NK-92 (cell line): ENCODE results near the gene RANBP6.

Experiments
- DNase-seq: peaks from one replicate; lab custom pipeline; 2025; ENCODE audit not compliant: unreplicated experiment; lab: John Stamatoyannopoulos, UW

Gene RANBP6

DNA sequence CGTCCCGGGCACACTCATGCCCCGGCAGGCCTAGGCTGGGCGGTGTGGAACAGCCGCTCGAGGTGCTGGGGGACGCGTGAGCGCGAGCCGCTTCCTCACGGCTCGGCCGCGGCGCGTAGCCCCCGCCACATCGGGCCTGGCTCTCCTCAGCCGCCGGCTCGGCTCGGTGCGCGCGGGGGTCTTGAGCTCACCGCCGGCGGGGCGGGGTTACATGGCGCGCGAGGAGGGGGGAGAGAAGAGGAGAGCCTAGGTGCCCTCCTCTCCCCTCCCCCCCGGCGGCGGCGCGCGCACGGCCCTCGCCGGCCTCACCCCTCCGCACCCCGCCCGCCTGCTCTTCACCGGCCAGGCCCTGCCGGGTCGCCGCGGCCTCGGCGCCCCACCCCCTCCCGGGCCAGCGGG, 7.7 kb downstream of the RANBP6 start:
- DNase-seq, result no peak

DNA sequence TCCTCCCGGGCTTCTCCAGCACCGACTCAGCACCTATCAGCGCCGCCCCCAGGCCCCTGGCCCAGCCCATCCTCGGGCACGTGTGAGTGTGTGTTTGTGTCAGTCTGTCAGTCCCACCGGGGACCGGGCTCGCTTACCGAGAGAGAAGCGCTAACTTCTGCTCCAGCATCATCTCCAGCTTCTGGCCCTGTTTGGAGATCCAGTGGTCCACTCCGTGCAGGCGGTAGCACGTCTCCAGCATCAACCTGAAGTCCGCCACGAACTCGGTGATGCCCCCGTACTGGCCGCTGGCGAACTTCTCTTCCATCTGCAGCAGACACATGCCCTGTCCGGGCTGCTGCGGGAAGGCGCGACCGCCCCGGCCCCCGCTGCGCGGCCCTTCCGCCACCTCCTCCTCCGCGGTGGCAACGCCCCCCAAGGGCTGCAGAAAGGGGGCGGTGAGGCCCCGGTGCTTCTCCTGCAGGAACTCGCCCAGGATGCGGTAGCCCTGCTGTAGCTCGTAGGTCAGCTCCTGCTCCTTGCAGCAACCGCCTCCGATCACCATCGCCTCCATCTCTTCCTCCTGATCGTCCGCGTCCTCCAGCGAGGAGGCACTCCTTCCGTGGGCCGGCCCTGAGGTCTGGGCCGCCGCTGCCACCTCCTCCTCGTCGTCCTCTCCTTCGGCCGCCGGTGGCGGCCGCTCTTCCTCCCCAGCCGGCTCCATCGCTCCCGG, 8.2 kb downstream of the RANBP6 start:
- DNase-seq, result no peak

DNA sequence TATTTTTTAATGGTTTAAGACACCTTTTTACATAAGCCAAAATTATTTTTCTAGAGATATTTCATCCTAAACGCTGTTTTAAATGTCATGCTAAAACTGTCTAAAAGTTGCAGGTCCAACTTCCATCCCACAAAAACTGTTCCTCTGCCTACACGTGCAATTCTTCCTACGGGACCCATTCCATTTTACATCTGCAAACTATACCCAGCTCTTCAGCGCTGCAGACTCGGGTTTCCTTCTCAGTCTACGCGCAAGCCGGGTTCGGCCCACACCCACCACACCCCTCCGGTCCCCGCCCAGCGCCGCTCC, 8.7 kb downstream of the RANBP6 start:
- peak; percentile 65 for DNase-seq

DNA sequence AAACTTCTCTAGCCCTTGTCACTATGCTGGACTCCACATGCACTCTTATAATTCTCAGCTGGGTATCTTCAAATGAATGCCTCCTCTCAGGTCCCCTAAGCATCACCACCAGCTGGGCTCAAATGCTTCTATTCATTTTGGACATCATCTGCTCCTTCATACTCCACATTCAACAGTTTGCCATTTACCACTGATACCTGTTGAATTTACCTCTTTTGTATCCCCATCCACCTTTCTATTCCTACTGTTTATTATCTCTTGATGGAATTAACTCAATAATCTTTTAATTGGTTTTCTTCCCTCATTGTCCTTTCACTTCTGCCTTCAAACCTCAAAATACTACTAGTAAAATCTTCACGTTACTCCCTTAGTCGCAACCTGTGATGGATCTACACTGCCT, 14.5 kb downstream of the RANBP6 start:
- DNase-seq, result no peak

DNA sequence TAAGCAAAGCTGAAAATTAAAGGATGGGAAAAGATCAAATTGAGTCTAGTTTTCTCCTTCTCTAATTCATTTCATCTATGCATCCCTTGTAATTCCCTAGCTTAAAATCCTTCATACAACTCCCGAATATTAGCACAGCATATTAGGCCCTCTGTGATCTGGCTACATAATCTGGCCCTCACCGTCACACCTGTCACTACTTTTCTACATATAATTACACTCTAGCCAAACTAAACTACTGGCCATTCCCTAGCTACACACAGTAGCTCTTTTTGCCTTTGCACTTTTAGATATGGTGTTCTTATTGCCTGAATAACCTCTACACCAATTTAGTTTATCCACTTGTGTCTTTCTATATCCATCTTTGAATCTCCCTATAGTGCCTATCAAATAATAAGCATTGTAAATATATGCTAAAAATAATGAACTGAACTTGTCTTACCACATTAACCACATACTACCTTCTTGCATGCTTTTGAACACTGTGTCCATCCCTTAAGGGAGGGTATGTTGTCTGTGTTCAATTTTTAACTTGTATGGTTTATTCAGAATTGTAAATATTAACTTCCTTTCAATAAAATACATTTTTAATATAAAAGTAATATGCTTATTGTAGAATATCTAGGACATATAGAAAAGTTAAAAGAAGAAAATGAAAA, 15.9 kb downstream of the RANBP6 start:
- no peak for DNase-seq

DNA sequence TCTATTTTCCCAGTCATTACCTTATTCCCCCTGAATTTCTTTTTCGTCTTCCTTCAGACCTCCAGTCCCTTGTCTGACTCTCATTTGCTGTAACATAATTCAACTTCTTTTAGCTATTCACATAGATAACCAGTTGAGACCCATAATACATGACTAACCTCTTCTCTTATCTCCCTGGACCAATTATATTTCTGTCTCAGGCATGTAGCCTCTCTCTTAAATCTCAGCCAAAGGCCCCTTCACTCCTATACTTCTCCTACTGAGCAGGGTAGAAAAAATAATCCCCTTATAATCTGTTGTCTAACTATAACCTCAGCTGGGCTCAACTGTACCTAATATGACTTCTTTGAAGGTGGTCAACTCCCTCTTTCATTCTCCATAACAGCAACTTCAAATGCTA, 20.9 kb downstream of the RANBP6 start:
- no peak for DNase-seq

DNA sequence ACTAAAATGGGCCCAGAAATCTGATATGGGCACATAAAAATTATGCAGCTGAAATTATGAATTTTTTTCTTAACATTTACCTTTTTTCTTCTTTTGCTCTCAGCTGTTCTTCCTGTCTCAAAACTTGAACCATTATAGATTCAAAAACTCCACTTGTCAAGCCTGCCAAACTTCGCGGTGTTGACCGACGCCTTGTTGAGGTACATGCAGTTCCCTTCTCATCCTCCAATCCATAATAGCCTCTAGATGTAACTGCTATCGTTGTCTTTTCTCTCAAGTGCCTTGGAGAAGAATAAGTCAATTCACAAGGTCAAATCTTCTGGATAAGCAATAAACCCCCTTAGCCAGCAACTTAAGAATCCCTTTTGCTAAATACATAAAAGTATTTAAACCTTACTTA, 27.2 kb downstream of the RANBP6 start:
- no peak for DNase-seq

DNA sequence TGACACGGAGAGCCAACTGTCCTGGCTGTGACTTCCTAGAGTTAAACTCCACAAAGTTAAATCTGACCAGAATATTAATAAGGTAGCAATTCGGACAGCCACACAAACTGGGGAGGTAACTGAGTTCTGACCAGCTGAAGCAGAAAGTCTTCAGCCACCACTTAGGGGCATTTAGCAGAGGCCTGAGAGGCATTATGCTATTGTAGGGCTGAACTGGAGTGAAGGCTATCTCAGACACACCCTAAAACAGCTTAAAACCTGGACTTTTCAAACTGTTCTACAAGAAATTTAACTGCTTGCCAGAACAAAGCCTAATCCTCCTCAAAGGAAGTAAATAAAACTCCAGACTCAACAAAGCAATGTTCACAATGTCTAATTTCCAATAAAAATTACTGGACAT, 32.4 kb downstream of the RANBP6 start:
- DNase-seq, result no peak

DNA sequence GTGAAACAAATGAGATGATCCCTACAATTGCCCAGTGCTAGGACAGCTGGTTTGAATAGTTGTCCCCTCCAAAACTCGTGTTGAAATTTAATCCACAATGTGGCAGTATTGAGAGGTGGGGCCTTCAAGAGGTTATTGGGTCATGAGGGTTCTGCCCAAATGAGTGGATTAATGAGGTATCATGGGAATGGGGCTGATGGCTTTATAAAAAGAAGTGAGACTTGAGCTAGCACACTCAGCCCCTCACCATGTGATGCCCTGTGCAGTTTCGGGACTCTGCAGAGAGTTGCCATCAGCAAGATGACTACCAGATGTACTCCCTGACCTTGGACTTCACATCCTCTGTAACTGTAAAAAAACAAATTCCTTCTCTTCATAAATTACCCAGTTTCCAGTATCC, 33.1 kb downstream of the RANBP6 start:
- DNase-seq, result no peak

DNA sequence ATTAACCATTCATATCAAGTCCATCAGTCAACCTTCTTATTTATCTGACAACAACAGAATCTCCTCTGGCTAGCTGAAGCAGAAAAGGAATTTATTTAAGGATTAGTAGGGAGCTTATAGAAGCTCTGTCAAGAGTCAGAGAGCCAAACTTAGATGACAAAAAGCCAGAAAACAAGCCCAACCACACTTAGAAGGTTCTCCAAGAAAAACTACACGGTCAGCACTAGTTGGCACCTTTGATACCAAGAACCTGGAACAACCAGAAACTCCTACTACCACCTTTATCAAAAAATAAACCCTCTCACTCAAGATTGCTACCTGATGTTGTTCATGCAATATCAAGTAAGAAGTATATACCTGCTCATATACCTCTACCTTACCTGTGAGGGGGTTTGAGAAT, 36.9 kb downstream of the RANBP6 start:
- no peak for DNase-seq

DNA sequence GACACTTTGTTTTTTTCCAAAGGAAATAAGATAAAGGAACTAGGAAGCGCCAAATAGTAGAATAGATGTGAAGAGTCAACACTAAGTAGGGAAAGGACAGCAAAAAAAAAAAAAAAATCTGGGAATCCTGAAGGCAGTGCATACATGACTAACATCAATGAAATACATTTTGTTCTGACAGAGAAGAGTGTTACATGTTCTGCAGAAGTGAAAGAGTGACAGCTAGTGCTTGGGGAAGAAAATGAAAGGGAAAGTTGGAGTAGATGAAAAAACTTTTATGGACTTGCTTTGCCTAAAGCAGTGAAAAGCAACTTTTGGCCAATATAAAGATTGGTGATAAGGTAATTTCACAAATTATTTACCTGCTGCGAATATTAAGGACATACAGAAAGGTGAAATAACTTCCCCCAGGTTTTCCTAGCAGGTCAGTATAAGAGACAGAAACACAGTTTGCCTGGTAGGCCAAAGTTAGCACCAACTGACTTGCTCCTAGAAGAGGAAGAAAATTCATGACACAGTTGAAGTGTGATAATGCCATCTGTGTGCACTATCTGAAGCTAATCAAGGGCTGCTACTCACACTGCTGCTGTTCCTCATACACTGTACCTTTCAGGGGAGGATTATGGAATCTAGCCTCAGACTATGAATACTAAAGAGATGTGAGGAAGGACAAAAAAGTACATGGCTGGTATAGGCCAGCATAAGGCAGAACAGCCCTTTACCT, 38.6 kb downstream of the RANBP6 start:
- DNase-seq, result no peak

DNA sequence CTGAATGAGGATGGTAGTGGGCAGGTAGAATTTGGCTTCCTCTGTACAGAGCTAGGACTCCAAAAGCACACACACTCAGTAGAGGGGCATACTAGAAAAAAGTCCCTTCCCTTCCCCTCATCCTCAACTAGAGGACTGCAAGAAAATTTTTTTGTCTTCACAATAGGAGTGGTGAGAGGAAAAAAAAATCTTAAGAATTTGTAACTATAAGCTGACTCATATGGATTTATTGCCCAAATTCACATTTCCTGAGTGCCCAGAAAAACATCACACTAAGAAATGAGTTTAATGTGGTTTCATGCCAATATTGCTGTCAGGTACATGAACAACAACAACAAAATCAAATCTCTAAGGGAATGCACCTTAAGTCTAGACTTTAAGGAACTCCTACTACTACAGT, 43.7 kb downstream of the RANBP6 start:
- no peak for DNase-seq
